ENCODE data around the gene PTPRD.
"Not testable (repeated sequence)": the region's sequence is repeated elsewhere in the genome, so short reads cannot be mapped to it uniquely, and the experiment has no call there.

PTPRD gene

DNA sequence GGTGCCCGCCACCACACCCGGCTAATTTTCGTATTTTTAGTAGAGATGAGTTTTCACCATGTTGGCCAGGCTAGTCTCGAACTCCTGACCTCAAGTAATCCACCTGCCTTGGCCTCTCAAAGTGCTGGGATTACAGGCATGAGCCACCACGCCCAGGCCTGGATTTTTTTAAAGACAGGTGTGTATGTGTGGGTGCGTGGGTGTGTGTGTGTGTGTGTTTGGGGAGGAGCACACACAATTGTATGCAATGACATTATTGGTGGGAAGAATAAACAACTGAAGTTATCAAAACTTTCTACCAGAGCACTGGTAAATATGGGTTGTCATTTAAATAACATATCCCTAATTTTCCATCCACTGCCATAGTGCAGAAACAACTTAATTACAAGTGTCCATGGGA lies 1915.2 kb downstream of the PTPRD start:
- not testable (repeated sequence) for DNase-seq

GRCh38 chr9:8696516-8696915 lies 1916.3 kb downstream of the PTPRD start:
- DNase-seq = no peak

DNA sequence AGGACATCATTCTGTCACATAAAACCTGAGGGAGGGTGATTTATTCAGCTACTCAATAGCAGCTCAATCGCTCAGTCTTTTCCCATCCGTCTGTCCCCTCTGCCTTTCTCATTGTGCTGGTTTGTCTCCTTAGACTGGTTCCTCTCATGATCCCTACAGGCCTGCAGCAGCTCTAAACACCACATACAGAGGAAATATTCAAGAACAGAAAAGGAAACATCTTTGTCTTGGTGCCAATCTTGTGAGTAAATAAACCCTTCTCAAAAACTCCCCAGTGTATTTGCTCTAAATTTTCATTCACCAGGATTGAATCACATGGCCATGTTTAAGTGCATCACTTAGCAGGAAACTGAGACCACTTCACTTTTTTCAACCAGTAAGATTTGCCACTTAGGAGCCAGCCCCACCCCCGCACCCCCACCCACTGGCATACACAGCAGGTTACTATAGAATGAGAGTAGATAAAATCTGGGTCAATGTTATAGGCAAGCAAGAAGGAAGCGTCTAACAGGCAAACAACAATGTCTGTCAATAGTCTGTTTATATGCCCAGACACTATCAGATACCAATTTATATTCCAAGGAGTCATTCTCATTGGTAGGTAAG lies 1917.7 kb downstream of the PTPRD start:
- DNase-seq = peak; percentile 41

DNA sequence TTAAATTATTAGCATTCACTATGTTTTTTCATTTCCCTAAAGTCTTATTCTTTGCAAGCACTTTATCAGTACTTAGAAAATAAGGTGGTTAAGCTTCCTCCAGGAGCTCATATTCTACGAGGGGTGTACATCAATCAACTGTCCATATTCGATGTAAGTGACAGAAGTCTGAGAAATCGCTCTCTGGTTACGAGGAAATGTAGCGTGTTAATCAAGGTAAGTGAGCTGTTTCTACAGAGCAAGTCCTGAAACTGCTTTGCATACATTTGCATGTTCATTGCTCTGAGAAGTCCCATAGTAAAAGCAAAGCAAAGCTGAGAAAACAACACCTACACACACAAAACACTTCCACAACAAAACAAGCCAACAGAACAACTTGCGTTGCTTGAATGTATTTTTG lies 1919.3 kb downstream of the PTPRD start:
- DNase-seq = no peak

DNA sequence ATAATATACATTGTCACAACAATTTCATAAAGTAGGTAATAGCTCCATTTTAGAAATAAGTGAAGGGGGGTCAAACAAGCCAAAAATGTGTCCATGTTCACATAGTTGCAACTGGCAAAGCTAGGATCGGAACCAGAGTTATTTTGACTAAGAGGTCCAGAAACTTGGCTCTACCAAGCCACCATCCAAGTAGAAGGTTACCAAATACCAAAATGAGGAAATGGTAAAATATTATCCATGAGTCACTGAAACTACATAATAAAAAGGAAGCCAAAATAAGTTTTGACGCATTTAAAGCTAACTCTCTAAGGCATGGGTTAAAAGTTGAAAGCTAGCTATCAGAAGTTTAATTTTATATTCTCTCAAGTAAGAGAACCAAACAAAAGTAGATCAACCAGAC lies 1926.3 kb downstream of the PTPRD start:
- no peak for DNase-seq

GRCh38 chr9:8685825-8686224 lies 1927.0 kb downstream of the PTPRD start:
- no peak for DNase-seq

GRCh38 chr9:8684978-8685708 lies 1927.7 kb downstream of the PTPRD start:
- no peak for DNase-seq

DNA sequence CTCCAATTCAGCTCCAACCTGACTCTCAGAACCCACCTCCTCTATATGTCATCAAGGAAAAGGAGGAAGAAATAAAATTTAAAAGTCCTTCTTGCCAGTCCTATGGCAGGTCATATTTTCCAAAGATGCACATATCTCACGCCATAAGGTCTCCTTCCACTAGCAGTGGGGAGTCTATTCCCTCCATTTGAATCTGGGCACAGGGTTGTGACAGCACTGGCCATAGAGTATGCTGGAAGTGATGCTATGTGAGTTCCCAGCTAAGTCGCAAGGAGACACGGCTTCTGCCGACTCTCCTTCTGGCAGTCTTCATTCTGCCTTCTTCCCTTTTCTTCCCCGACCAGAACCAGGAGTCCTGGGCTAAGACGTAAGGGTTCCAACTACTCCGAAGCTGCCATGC lies 1929.3 kb downstream of the PTPRD start:
- DNase-seq = no peak

DNA sequence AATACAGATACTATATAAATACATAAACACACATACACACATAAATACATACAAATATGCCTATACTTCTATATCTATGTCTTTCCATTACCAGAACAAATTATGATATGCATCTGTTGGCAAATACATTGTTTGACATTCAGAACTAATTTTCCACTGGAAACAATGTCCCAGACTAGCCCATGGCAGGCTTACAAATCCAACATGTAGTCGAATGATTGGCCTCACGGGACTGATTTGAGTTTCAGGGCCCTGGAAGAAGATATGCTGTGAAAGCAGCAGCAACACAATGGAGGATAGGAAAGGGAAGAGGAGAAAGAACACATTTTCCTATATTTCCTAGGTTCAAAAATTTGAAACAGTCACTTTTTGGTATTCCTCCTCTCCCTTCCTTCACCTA lies 1932.1 kb downstream of the PTPRD start:
- DNase-seq = no peak

DNA sequence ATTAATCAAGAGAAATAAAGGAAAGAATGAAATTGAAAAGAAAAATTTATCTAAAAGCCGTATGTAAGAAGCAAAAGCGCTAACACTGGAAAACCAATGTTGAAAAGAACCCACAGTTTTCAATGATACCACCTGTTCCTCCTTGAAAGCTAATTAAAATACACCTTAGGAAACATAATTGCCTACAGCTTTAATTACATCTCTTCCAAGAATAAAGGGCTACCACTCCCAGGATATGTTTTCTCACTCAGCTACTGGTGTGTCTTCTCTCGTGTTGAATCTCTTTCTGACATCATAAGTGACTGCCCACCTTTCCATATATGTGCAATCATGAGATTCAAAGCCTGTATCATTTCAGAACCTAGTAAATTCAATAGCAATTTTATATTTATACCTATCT lies 1932.6 kb downstream of the PTPRD start:
- no peak for DNase-seq

DNA sequence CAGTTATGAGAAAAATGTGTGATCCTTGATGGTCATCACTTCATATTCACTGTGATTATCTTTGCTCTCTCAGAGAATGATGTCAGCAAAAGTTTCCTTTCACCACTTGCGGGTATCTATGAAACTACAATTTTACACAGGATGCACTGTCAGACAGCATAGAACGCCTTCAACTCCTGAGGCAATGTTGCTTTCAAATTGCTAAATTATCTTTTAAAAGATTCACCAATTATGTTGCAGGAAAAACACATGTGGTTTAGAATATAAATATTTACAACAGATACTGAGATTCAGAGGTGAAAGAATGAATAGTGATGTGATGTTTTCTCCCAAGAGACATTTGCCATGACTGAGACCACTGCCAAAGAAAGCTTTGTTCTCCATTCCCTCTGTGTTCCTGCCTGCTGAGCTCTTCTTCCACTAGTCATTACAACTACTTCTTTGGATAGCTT lies 1933.4 kb downstream of the PTPRD start:
- no peak for DNase-seq

DNA sequence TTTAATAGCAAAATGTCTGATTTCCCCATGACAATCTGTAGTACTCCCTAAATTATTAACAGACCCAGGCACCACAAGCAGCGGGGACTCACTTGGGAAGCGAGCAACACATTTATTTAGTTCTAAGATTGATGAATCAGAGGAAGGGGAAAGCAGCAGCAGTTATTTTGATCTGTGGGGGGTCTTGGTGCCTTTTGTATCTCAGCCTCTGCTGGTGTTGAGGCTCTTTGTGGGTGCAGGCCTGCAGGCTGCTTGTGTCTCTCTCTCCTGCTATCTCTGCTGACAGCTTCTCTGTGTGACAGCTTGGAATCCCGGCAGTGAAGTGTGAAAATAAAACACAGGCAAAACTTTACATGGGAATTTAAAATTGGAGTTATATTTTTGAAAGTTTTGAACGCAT lies 1935.1 kb downstream of the PTPRD start:
- no peak for DNase-seq

- no peak for DNase-seq
Measured at GRCh38 chr9:8674536-8674935, 1938.3 kb downstream of the PTPRD start.

DNA sequence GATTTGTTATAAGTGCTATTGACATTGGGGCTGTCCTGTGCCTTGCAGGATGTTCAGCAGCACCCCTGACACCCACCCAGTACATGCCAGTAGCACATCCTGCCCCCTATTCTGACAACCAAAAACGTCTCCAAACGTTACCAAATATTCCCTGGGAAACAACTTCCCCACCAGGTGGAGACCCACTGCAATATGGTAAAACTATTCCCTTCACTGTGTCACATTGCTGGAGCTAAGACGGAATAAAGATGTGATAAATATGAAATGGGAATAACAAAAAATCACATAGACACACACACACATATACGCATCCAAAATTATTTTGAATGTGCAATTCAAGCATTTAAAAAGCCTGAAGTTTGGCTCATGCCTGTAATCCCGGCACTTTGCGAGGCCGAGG lies 1939.0 kb downstream of the PTPRD start:
- no peak for DNase-seq

GRCh38 chr9:8670751-8671150 lies 1942.1 kb downstream of the PTPRD start:
- DNase-seq = no peak

DNA sequence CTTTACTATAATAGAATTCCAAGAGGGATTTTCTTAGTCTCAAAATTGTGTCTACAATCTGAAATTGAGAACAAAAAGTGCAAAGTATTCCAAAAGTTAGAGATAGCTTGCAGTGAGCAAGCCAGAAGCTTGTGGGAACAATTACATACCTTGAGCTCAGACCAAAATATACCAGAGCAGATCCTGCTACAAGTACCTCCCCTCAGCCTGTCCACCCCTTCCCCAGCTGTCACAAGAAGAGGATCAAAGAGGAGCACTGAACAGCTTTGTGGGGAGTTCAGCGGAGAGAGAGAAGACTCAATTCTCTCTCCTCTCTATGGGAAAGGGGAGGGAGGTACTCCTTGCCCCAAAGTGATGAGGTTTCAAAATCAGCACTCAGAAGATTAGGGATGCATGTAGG lies 1944.1 kb downstream of the PTPRD start:
- no peak for DNase-seq

DNA sequence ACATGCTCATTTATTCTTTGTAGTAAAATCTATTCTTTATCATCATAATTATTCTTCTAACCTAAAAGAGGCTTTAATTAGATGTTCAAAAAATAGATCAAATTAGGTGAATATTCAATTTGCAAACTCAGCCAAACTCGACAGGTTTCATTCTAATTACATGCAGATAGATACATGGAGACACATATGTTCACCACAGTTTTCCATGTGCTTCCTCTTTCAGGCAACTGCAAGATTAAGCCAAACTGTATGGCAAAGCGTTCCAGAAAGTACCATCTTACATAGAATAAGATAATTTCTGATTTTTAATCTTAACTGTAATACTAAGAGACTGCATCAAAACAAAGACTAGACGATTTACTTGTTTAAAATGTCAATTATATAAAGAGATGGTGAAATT lies 1944.6 kb downstream of the PTPRD start:
- no peak for DNase-seq

GRCh38 chr9:8666060-8666459 lies 1946.7 kb downstream of the PTPRD start:
- no peak for DNase-seq

DNA sequence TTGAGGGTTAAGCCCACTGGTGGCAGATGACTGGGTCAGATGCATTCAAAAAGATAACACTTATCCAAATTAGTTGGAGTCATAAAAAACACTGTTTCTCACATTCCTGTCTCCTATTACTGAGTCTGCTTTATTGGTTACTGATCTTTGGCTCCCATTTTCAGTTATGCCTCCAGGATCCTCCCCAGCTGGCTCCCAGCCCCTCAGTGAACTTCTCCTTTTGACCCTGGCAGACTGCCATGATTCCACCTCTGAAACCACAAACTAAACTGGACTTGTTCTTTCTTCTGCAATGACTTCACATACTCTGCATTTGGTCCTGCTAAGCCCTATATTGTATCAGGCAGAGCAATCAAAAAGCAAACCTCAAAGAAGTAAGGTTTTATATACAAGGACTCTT lies 1952.4 kb downstream of the PTPRD start:
- DNase-seq = no peak

- no peak for DNase-seq
Measured at GRCh38 chr9:8659108-8659507, 1953.7 kb downstream of the PTPRD start.

- DNase-seq = no peak
Measured at GRCh38 chr9:8655071-8655470, 1957.7 kb downstream of the PTPRD start.

DNA sequence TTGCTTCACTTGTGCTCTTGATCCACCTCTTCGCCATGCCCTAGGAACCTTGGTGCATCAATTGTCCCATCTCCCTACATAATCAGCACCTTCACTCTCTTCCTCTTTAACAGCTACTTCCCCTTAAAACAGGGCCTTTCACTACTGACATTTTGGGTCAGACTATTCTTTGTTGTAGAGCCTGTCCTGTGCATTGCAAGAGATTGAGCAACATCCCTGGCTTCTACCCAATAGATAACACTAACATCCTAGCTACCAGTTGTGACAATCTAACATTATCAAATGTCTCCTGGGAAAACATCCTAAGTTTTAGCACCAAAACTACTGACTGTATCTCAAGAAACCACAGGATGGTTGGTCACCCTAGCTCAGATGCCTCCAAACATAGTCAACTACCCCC lies 1958.9 kb downstream of the PTPRD start:
- DNase-seq = no peak

DNA sequence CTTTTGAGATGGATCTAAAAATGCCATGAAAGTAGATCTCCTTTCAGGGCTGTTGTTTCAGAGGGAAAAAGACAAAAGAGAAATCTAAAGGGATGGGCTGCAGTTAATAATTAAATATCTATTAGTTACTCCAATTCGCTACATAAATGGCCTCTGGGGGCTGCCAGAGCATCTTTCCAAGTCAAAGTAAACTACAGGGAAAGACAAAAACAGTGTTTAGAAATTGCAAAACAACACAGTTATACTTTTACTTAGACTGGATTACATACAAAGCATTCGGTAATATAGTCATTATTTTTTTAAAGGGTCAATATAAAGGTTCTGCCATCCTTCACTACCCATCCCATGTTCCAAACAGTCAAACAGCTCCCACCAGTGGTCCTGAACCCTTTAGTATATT lies 1959.7 kb downstream of the PTPRD start:
- no peak for DNase-seq

DNA sequence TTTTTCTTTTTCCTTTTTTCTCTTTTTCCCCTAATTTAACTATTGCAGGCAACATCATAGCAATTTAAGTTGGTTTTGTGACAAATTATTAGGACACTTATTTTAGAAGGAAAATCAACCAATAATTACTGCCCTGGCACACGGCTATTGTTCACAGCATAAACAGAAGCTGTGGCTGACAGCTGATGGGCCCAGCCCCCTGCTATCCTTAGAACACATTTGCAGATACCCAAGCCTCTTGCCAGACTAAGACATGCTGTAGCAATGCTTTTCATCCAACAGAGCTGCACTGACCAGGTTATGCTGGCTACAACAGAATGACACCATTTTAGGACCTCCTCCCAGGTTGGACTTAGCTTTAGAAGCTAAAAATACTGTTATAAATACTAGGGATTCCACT lies 1960.5 kb downstream of the PTPRD start:
- DNase-seq = no peak

GRCh38 chr9:8651846-8652215 lies 1961.0 kb downstream of the PTPRD start:
- DNase-seq = no peak

Measured in NCI-H2029 (cell line).